Esophagus squamous epithelium (tissue), 4 donors: ENCODE data around the gene INTS1.

Experiments
- CTCF ChIP-seq, 6 experiments: fragments of 450-650 bp in 4 of 6; fragments of 200-600 bp in 2 of 6; sonication (generic) in 2 of 6; IDR thresholded peaks; one replicate each; pipeline ENCODE4 v1.5.1; 2016 to 2019; ENCODE audit warnings: antibody characterized with exemption in 6 of 6, mild to moderate bottlenecking in 4 of 6, moderate library complexity in 4 of 6
- POLR2A ChIP-seq, 4 donors: fragments of 450-650 bp; IDR thresholded peaks; one replicate each; pipeline ENCODE4 v1.6.1; 2017; ENCODE audit warnings: antibody characterized with exemption in 4 of 4, mild to moderate bottlenecking in 4 of 4, moderate library complexity in 3 of 4

DNA sequence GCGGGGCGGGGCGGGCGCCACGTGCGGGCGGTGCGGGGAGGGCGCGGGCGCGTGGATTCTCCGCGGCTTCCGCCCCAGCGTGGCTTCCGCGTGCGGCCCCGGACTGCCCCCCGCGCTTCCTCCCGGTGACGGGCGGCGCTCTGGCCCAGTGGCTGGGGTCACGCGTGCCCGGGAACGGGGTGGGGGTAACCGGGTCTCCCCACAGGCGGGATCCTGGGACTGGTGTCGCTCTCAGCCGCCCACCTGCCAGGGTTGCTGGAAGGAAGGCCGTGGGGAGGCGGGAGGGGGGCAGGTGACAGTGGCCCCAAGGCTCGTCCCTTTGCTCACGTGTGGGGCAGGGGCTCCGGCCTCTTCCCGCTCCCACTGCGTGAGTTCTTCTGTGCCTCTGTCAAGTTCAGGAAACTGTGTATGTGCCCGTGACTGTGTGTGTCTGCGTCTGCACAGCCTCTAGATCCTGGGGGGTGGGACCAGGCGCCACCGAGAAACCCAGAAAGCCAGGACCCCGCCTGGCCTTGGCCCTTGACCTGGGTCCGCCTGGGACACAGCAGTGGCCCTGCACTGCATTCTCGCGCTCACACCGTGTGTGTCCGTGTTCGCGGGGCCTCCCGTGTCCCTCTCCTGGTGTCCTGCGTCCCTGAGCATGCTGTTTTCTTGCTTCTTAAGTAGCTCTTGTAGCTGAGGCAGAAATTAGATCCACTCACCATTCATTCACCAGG is 27.2 kb upstream of the INTS1 start:
- TF ChIP-seq CTCF (IDR thresholded peaks at IDR 0.05) (no peak), POLR2A (IDR thresholded peaks at IDR 0.05) (peak in 2 of 4 donors; percentile 43 to 50)
